ENCODE results near the gene SLAMF9.
A peak's percentile ranks its signal among the peaks of the same experiment; 100 is the strongest.

Gene SLAMF9

DNA sequence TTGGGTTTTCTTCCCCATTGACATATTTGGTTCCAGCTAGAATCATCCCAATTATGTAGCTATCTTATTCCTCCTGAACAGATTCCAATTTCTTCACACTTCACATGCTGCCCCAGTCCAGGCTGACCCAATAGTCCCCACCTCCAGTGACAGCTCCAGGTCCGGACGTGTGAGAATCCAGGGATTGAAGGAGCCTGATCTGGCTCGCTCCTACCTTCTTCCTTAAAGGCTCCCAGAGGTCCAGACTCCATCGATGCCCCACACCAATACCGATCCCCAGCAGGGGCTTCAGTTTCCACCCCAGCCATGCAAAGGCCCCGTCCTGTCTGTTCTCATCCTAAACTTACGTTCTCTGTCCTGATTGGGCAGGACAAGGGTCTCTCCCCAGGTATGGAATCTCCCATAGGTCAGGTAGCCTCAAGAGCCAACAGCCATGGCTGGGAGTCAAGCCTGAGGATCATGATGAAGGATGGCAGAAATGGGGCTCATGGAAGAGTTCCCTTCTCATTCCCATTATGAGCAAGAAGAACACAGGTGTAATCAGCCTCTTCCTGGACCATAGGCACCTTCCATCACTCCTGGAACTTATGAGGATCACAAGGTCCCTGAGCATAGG, 20.4 kb upstream of the SLAMF9 start:
- no peak for DNase-seq

DNA sequence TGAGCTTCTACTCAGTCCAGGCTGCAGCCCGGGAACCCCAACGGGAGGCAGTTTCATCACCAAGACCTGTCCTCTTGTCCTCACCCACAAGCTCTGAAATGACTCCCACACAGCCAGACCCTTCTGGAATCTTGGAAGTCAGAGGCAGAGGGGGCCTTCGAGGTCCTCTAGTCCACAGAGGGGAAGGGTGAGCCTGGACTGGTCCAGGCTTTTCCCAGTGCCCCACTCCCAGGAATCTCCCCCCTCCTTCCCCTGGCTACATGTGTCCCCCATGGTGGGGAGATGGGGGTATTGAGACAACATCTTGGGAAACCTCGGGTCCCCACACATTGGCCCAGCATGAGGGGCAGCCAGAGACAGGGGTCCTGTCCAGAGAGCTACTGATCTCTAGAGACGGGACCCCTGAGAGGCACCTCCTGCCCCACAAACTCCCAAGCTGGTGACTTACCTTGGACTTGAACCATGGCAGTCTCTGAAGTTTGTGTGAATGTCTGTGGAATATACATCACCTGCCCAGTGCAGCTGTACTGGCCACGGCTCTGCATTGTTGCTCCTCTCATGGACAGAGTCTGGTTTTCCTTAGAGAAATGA, 19.4 kb upstream of the SLAMF9 start:
- DNase-seq = no peak

DNA sequence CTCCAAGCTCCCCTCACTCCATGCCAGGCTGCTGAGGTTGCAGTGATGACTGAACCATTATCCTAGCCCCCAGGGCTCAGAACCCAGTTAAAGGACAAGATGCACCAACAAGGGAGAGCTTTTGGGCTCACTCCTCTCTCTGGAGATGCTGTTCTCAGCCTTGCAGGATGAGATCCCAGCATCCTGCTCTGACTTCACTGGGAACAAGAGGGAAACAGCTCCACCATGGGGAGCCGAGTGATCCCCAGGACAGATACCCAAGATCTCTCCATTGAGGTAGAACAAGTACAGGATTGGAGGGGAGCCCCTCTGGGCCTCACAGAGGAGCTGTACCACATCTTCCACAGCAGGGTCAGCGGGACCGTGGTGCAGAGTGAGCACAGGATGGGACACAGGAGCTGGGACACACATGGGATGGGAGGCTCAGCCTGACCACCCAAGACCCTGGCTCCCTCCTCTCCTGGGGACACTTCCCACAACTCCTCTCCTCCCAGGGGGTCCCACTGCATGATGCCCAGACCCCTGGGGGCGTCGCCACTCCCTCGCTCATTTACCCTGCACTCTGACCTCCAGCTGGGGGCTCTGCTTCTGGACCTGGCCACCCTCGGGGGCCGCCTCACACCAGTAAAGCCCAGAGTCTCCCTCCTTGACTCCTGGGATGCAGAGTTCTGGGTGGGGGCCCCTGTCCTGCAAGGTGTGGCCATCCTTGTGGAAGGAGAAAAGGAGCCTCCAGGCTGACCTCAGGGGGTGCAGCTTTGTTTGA, 18.6 kb upstream of the SLAMF9 start:
- DNase-seq = no peak

DNA sequence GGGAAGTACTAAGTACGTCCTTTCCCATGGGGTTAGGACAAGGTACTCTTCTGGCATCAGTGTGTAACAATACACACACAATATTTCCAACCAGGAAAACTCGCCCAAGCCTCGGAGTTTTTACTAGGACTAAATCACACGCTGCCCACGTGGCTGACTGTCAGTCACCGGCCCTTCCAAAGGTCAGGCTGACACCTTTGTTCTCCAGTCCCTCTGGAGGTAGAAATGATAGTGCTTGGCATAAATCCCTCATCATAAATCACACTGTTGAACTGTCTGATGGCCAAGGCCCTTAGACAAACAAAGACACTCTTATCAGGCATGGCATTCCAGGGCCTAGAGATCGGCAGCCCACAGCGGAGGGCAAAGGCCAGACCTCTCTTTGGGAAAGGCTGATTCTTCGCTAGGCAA, 16.9 kb upstream of the SLAMF9 start:
- no peak for DNase-seq

DNA sequence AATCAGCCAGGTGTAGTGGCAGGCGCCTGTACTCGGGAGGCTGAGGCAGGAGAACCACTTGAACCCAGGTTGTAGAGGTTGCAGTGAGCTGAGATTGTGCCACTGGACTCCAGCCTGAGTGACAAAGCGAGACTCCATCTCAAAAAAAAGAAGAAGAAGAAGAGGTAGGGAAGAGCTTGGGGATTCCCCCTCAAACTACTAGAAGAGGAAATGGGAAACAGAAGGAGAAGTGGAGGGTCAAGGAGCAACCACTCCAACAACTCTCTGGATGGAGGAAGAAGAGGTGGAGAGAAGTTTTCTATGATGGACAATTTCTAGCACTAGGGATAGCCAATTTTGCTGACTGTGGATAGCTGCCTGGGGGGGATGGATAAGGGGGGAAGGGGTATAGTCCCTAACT, 14.9 kb upstream of the SLAMF9 start:
- no peak for DNase-seq

DNA sequence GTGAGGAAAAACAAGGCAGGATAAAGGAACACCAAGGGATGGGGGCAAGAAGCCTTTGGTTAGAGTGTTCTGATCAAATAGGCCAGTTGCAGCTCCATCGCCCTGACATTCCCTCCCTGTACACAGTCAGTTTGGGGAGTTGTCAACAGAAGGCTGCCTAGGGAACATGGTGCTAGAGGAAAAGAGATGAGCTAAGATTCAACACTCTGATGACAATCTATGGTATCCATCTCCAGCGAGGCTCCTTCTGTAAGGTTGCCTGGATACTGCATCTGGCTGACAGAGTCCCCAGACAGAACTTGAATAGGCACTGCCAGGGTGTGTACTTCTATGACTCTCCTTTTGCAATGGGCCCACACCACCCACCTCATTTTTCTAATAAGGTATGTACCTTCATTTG, 11.2 kb upstream of the SLAMF9 start:
- no peak for DNase-seq

DNA sequence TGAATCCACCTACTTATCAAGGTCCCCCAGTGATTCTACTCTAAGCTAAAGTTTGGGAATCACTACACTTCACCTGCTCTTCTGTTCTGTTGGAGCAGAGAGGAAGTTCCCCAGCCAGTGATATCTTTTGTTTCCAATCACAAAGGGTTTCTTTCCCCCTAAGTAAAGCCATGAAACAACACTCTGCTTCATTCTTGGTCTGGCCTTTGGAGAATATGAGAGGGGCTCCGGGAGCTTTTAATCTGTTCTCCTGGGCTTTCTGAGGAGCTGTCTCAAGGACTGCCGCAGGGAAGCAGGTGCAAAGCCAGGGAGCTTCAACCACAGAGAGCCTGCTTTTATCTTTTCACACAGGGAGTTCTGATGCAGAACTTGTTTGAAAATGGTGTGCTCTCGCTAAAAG, 10.1 kb upstream of the SLAMF9 start:
- DNase-seq = no peak

DNA sequence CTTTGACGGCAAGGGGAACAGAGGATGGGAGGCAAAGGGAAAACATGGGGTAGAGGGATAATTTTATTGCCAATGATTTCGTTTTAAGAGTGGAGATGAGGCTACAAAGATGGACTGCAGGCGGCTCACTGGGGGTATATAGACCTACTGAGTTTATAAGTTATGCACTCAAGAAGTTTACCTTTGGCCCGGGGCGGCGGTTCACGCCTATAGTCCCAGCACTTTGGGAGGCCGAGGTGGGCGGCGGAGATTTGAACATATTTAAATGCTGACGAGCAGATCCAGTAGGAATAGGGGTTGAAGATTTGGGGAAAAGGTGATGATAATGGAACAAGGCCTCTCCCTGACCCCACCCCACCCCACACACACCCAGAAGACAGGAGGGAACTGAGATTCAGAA, 8.1 kb upstream of the SLAMF9 start:
- DNase-seq = no peak

DNA sequence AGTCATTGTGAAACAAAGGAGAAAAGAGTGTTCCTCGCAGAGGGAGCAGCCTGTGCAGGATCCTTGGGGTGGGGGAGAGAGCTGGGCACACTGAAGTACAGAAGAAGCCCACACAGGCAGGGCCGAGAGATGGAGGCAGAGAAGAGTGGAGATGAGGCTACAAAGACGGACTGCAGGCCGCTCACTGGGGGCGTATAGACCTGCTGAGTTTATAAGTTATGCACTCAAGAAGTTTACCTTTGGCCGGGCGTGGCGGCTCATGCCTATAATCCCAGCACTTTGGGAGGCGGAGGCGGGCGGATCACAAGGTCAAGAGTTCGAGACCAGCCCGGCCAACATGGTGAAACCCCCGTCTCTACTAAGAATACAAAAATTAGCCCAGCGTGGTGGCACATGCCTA, 7.6 kb upstream of the SLAMF9 start:
- no peak for DNase-seq

DNA sequence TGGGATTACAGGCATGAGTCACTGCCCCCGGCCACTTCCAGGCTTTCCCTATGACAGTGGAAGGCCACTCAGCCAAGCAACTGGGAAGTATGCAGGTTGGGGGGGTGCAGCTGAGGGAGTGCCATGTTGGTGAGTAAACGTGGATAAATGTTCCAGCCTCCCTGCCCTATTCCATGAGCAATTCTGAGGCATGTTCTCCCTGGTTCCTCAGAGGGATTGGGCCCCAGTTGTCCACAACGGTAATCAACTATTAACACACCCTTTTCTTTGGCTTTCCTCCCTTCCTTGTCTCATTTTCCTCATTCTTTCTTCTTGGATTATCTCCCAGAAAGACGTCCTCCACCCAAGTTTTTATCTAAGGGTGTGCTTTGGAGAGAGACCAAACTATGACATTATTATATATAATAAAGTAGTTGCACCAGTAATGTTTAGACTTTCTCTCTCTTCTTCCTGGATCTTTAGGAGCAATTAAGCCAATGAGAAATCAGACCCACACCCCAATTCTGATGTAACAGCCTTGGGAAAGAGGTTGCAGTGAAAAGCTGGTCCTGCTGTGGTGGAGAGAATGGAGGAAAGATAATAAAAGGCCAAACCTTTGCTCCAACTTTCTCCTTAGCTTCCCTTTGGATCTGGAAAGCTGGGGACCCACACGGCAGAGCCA, 6.8 kb upstream of the SLAMF9 start:
- no peak for DNase-seq

DNA sequence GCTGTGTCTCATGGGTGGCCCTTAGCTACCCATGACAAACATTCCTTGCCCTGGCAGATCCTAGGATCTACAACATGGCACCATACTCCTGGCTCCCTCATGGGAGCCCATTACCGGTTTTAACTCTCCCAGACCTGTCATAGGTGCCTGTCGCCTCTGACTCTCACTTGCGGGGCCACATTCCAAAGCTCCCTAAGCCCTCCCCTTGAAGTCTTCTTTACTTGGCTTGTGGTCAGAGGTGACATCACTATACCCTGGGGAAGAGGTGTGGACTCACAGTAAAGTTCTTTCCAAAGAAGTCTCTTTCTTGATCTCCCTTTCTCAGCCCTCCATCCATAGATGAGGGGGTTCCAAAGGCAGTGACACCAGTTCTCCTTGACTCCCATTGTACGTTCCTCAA, 5.4 kb upstream of the SLAMF9 start:
- no peak for DNase-seq

DNA sequence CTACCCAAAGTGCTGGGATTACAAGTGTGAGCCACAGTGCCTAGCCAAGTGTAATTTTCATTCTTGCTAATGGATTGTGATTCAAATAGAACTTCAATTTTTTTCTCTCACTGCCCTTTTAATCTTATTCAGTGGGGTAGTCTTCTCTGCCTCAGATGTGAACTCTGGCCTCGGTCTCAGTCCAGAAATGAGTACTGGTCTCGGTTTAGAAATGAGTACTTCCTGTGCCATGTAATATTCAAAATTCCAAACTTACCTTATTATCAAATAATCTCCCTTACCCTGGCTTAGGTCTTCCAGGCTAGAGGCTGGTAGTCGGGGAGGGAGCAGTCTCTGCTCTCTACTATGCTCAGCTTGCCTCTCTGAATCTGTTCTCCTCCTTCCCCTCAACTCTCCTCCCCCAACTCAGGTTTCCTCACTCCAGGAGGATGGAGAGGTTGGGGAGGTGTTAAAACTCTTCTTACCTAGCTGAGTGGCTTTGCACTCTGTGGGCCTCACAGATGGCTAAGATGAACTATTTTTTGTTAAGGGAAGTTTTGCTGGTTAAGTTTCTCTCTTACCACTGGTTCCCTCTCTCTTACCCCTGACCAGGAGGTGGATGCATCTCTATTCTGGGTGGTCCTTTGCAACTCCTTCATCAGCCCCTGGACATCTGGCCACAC, 4.8 kb upstream of the SLAMF9 start:
- DNase-seq = peak; percentile 56

DNA sequence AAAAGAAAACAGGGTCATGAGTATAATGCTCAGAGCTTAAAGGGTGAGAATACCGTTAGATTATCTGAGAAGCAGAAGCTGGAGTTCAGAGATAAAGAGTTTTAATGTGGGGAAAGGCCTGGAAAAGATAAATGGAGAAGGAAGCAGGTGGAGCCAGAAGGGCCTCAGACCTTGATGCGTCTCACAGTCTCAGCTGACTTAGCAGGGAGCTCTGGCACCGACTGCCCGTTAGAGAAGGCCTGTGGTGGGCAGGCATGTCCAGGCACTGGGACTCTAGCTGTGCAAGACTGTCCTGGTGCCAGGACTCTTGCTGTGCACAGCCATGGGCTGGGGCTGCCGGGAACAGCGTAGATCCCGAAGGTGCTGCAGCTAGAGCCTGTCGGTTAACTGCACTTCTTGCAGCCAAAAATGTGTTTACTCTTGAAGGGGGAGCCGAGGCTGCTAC, 3.8 kb upstream of the SLAMF9 start:
- DNase-seq = no peak

DNA sequence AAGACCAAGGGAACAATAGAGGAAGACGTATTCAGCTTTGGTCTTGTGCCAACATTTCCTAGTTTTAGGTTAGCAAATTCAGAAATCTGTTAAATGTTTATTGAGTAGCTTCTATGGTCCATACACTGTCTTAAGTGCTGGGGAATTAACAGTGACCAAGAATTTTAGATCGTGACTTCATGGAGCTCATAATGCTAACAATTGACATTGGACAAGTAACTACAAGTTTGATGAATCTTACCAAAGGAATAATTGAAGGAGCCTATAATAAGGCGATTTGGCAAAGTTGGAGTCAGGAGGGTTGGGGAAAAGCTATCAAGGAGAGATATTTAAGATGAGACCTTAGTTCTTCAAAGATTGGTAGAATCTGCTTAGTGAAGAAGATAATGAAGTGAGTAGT, 1.4 kb upstream of the SLAMF9 start:
- DNase-seq = no peak

DNA sequence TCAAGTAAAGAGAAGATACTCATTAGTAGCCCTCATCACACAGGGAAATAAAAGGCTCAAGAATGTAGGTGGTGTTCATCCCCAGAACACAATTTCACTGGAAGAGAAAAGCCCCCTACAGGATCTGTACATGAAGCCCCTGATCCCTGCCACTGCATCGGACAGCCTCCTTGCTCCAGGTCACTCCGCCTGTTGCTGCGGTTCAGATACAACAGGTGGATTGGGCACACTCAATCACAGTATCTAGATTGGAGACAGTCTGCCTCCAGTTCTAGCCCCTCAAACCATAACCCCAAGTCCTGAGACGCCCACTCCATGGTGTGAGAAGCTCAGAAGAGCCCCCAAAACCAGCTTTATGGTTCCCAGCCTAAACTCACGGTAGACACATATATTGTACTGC, 1.1 kb downstream of the SLAMF9 start:
- DNase-seq = no peak

DNA sequence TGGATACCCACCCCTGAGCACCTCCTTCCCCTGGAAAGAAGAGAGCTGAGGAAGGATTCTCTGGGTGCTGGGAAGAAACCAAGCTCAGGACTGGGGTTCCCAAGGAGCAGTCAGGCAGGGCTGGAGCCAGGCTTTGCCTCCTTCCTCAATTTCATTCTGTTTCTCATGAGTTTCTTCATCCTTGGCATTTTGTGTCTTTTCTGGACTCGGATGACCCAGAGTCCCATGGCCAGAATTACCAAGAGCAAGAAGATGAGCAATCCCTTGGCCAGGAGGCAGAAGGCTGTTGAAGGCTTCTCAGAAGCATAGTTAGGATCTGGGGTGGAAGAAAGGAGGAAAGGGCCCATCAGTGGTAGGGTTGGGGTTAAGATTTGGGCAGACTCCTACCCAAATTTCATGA, 2.5 kb downstream of the SLAMF9 start:
- DNase-seq = no peak

DNA sequence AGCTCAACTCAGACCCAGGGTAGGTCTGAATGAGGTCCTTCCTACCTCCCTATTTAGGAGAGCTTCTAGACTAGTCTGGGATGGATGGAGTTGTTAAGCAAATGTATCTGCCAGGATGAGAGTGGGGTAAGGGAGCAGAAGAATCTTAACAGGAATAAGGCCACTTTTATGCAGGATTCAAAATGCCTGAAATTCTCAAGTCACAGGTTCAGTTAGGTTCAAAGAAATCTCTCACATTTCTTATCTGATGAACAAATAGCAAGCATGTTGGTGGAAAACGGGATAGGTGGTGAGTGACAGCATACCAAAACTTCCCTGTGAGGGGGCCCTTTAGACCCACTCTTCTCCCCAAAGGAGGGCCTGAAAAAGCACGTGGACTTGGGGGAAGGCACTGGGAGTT, 3.0 kb downstream of the SLAMF9 start:
- DNase-seq = no peak

DNA sequence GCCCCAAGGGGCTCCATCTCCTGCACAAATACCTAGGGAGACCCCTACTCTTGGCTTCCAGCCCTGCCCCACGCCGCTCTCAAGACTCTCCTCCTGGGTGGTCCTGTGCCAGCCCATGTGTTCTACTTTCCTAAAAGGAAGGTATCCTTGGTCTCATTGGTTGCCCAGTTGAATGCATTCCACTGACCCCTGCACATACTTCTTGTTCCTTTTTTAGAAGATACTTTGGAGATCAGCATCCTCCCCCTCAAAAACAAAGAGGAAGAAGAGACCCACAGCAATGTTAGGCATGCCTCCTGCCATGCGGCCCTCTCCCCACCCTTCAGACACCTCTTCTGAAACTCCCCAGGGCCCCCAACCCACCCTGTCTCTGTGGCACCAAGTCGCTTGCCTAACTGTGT, 4.1 kb downstream of the SLAMF9 start:
- DNase-seq = no peak

DNA sequence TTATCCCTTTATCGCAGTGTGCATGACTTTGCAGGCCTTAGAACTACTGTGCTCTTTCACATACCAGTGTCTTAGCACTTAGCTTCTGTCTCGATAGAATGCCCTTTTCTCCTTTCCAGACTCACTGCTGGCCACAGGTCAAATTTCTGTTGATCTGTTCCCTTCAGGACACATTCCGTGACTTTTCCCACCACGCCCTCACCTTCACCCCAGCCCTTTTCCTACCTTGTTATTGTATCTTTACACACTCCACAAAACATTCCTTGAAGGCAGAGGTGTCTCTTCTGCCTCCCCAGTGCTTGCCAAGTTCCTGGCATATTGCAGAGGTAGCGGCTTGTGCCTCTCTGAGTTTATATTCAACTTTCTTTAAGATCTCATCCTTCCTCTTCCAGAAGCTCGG, 4.9 kb downstream of the SLAMF9 start:
- no peak for DNase-seq

DNA sequence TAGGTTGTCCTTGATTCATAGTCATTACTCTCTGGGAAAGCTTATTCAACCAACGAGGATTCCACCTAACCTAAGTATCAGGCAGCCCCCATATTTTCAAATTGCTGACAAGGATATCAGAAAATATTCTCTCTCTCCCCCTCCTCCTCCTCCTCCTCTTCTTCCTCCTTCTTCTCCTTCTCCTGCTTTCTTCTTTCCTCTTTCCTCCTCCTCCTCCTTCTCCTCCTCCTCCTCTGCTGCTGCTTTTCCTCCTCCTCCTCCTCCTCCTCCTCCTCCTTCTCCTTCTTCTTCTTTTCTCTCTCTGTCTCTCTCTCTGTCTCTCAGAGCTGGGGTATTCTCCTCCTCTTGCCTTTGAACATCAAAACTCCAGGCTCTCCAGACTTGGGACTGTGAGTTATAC, 6.1 kb downstream of the SLAMF9 start:
- no peak for DNase-seq

DNA sequence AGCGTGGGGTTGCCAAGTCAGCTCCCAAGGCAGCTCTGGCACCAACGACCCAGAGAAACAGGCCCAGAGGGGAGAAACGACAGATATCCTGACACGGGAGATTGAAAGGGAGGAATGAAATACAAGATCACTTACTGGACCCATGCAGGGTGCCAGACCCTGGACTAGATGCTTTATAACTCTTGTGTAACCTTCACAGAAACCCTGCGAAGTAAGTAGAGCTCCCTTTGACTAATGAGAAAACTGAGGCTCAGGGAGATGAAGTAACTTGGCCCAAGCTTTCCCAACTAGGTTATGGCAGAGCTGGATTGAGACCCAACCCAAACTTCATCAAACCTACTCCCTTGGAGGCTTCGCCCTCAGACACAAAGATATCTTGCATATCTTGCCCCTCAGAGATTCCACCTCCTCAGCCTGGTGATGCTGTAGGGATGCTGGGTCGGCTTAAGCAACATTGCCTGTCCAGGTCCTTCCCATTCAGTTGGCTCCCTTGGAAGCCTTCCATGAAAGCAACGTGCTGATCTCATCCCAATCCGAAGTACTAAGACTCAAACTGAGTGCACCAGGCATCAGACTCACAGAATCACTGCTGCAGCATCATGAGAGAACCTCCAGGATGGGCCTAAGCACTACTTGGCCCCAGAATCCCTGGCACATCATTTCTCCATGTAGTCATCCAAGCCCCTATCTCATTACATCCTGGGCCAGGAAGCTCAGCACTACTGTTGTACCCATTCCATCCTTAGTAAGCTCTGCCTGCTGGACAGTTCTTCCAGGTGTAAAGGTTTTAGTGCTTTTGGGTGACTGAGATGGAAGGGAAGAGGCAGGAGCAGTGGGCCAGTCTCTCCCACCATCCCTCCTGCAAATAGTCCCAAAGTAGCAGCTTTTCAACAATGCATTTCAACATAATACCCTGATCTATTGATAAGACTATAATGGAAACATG, 7.5 kb downstream of the SLAMF9 start:
- no peak for DNase-seq
